Activated CD4-positive, alpha-beta T cell treated with anti-CD3 and anti-CD28 coated beads, Interleukin-2, amount 50 U/mL, for 24 hours (primary cell): Measurements from ENCODE around the gene NLGN2.
A peak's percentile ranks its signal among the peaks of the same experiment; 100 is the strongest.
"Not testable (repeated sequence)": the region's sequence is repeated elsewhere in the genome, so short reads cannot be mapped to it uniquely, and the experiment has no call there.

ENCODE experiments used
- DNase-seq, 2 donors: peaks; one replicate each; pipeline ENCODE4 v3.0.0-alpha.2; 2020; ENCODE audit warnings: low read depth in 1 of 2, low spot score in 1 of 2

The NLGN2 gene

DNA sequence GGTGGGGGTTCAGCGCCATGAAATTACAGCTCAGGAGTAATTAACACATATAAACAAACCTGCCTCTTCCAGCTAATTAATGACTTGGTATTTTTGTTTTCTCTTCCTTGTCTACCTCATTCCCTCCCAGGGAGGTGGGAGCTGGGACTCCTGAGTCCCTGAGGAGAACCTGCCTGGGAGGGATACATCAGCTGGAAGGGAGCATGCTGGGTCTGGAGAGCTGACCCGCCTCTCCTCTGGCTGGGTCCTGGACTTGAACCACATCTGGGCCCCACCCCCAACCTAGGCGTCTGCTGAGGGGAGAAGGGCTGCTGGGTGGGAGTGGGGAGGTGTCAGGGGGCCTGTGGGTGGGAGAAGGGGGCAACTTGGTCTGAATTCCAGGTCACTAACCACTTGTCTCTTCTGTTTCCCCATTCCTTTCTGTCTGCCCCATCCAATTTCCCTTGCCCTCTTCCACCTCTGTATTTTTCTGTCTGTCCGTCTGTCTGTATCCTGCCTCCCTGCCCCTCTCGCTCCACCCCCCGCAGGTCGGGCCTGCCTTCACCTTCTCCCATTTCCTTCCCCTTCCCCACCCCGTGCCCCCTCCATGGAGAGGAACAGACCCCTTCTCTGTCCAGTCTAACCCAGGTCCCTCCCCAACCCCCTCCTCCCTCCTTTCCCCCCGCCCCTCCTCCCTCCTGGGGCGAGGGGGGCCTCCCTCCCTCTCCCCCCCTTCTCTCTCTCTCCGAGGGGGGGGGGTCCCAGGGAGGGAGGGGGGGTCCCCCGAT, at the start of gene NLGN2:
Gene NLGN2, plus strand, starts transcription at position 361 of the 767 bp plus-strand sequence. CDS start 411 bp downstream, outside the sequence.
- no peak for DNase-seq

- no peak for DNase-seq
Measured at GRCh38 chr17:7361906-7362305, 45.7 kb upstream of the NLGN2 start.

- no peak for DNase-seq
Measured at GRCh38 chr17:7363311-7363710, 44.3 kb upstream of the NLGN2 start.

GRCh38 chr17:7365963-7366362, 41.7 kb upstream of the NLGN2 start:
- not testable (repeated sequence) for DNase-seq

- no peak for DNase-seq
Measured at GRCh38 chr17:7367083-7367482, 40.6 kb upstream of the NLGN2 start.

- DNase-seq: no peak
Measured at GRCh38 chr17:7367918-7368598, 39.6 kb upstream of the NLGN2 start.

GRCh38 chr17:7368599-7368994, 39.0 kb upstream of the NLGN2 start:
- not testable (repeated sequence) for DNase-seq

DNA sequence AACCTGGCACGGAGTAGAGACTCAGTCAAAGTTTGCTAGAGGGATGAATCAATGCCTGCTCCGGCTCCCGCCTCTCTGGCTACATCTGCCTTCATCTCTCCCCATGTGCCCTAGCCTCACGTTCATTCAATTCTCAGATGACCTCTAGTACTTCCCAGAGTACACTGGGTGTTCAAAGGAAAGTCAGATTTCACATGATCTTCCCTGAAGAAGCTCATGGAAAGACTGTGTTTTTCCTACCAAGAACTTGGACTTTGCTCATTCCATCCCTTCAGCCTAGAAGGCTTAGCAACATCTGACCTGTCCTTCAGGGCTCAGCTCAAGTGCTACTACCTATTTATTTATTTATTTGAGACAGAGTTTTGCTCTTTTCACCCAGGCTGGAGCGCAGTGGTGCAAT, 37.8 kb upstream of the NLGN2 start:
- DNase-seq: no peak

DNA sequence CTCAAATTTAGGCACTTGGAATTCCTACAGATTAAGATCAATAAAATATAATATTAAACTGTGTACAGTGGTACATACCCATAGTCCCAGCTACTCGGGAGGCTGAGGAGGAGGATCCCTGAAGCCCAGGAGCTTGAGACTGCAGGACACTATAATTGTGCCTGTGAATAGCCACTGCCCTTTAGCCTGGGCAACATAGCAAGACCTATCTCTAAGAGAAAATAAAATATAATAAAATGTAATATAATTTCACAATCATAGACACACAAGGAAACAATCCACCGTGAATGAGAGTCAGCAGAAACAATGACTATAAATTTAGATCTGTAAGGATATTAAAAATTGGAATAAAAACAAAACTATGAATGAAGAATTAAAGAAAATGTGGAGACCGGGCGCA, 36.8 kb upstream of the NLGN2 start:
- DNase-seq: no peak

- no peak for DNase-seq
Measured at GRCh38 chr17:7374353-7374752, 33.3 kb upstream of the NLGN2 start.

- no peak for DNase-seq
Measured at GRCh38 chr17:7379134-7379533, 28.5 kb upstream of the NLGN2 start.

DNA sequence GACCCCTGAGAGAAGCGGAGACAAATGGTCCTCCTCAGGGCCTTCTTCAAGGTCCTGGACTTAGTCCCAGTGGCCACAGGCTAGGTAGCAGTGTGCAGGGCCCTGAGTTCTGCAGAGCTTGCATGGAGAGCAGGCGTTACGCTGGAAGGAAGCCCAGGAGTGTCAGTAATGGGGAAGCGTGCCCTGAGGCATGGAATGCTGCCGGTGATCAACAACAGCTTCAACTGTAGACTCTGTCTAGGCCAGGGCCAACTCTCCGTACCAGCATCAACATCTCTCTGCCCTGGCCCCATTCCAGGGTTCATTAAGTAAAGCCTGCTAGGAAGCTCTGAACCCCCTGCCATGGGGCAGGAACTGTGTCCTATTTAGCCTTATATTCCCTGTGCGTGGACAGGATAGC, 27.3 kb upstream of the NLGN2 start:
- DNase-seq: no peak

DNA sequence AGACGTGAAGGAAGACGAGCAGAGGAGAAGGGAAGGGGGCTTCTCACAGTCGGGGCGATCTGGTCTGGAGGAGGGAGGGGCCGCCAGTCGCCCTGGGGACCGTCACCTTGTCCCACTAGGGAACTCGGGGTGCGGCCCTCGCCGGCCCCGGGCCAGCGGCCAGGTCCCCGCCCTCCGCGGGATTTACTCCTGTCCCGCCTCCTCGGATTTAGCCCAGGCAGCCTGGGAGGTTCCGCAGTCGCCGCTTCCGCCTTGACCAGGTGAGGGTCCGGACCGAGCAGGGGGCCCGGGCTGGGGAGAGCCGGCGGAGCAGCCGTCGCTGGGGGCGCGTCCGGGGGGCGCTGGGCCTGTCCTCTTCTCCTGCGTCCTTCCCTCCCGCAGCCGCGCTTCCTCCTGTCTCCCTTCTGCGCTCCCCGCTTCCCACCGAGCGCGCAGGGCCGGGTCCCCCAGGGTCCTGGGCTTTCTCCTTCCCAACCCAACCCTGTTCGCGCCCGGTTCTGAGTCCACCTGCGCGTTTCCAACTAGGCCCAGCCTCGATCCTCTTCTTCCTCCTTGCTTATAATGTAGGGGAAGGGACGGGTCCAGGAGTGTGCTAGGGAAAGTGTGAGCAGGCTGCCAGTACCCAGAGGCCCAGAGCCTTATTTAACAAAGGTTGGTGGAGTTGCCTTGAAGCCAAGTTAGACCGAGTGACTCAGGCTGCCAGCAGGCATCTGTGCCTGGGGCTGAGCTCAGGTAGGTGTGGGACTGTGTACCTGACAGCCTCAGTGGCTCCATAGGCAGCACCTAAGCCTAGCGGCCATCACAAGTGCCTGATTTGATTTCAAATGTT, 26.6 kb upstream of the NLGN2 start, which contains the start of gene TNK1:
Gene TNK1, plus strand, starts transcription at position 235 of the 829 bp plus-strand sequence. CDS start 1,838 bp downstream, outside the sequence.
- no peak for DNase-seq

- DNase-seq: no peak
Measured at GRCh38 chr17:7382901-7383300, 24.7 kb upstream of the NLGN2 start.

DNA sequence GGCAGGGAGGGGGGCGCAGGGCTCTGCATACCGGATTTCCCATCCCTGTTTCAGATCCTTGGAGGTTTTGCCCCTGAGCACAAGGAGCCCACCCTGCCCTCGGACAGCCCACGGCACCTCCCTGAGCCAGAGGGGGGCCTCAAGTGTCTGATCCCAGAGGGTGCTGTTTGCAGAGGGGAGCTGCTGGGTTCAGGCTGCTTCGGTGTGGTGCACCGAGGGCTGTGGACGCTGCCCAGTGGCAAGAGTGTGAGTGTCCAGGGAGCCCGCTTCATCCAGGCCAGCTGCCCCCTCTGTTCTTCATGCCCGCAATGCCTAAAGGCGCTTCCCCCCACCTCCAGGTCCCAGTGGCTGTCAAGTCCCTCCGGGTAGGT, 24.3 kb upstream of the NLGN2 start:
- DNase-seq: no peak

- peak; percentile 51 to 59 for DNase-seq
Measured at GRCh38 chr17:7383742-7384488, 23.7 kb upstream of the NLGN2 start.

DNA sequence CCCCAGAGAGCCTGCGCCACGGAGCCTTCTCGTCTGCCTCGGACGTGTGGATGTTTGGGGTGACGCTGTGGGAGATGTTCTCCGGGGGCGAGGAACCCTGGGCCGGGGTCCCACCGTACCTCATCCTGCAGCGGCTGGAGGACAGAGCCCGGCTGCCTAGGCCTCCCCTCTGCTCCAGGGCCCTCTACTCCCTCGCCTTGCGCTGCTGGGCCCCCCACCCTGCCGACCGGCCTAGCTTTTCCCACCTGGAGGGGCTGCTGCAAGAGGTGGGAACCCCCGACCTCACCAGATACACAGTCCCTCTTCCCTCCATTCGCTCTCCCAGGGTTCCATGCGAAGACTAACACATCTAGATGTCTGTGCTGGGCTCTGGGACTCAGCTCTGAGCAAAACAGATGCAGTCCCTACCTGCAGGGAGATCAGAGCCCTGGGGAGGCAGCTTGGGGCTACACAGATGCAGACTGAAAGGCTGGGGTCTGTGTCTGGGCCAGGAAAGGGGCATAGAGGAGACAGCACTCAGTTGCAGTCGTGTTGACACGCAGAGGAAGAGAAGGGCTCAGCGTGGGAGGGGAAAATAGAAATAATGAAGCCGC, 23.1 kb upstream of the NLGN2 start:
- no peak for DNase-seq

- DNase-seq: no peak
Measured at GRCh38 chr17:7388856-7389255, 18.8 kb upstream of the NLGN2 start.

DNA sequence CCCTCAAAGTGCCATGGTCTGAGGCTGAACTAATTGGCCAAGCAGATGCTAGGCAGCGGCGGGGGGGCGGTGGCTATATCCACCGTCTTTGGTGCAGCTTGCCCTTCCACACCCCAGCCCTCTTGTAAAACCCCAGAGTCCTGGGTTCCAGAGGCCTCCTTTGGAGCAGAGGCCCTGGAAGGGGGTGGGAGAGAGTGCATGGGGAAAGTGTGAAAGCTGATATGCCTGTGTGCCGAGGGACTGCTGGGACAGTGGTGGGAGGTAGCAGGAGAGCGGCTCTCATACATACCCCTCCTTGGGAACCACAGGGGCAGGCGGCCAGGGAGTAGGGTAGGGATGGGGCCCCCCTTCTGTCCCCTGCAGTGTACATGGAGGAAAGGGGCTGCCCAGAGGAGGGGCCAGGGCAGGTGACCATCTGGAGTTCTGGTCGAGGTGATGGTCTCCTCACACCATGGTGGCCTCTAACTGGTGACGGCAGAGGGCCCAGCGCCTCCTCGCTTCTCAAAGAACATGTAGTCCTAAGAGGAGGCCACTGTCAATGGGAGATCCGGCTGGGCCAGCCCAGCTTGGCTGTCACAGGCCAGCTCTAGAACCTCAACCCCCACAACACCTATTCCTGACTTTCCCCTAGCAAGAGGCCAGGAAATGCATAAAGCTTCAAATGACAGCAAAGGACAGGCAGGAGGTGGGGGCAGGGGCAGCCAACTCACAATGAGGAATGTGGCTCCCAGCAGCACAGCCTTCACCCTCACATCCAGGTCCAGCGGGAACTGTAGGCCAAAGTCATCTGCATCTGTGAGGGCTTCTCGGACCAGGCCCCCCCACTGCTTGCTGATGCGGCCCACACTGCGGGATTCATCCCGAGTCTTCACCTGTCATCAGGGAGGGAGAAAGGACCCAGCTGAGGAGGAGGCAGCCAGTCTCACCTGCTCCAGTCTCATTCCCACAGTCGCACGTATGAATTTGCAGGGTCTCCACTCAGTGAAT, 17.4 kb upstream of the NLGN2 start:
- DNase-seq: no peak
